A549 (cell line): ENCODE results near the gene RAI14.

Experiments
- CEBPB ChIP-seq, 2 experiments: fragments of >200 bp in 1 of 2; sonication (Bioruptor Twin) in 1 of 2; formaldehyde crosslinking in 1 of 2; IDR thresholded peaks; 2 replicates each; pipeline ENCODE4 v1.6.1; 2012 to 2016
- CHD2 ChIP-seq: fragments of 150-350 bp; IDR thresholded peaks from 2 replicates; pipeline ENCODE4 v1.6.1; 2014; ENCODE audit warnings: low read length; ENCODE audit not compliant: partially characterized antibody
- EHMT2 ChIP-seq: fragments of 200-600 bp; sonication (generic); IDR thresholded peaks from 2 replicates; pipeline ENCODE4 v1.6.1; 2016; ENCODE audit warnings: antibody characterized with exemption, low read depth, mild to moderate bottlenecking, moderate library complexity
- EP300 ChIP-seq, 2 experiments: fragments of >200 bp; sonication (Bioruptor Twin); formaldehyde crosslinking; IDR thresholded peaks; 2 replicates in 1 of 2; 3 replicates in 1 of 2; pipeline ENCODE4 v1.6.1; 2016 to 2017
- FOSL2 ChIP-seq, 2 experiments: fragments of 450-650 bp in 1 of 2; fragments of >200 bp in 1 of 2; sonication (Bioruptor Twin) in 1 of 2; formaldehyde crosslinking; IDR thresholded peaks; 2 replicates each; pipeline versions ENCODE4 v1.5.0 to v1.6.1; 2016 to 2020; ENCODE audit warnings: mild to moderate bottlenecking in 1 of 2, moderate library complexity in 1 of 2
- JUN ChIP-seq, 2 experiments: fragments of >200 bp; sonication (Bioruptor Twin); formaldehyde crosslinking; IDR thresholded peaks; 2 replicates in 1 of 2; 3 replicates in 1 of 2; pipeline ENCODE4 v1.6.1; 2016 to 2017
- POLR2A ChIP-seq: IDR thresholded peaks from 2 replicates; pipeline ENCODE4 v1.6.1; 2012; ENCODE audit warnings: mild to moderate bottlenecking, low read length
- RAD21 ChIP-seq, 2 experiments: fragments of >200 bp in 1 of 2; sonication (Bioruptor Twin) in 1 of 2; formaldehyde crosslinking in 1 of 2; IDR thresholded peaks in 1 of 2; conservative IDR thresholded peaks in 1 of 2; 2 replicates in 1 of 2; 3 replicates in 1 of 2; pipeline ENCODE4 v1.6.1; 2012 to 2018; ENCODE audit warnings: inconsistent platforms in 1 of 2
- RCOR1 ChIP-seq: fragments of 150-350 bp; IDR thresholded peaks from 2 replicates; pipeline ENCODE4 v1.6.1; 2014; ENCODE audit warnings: antibody characterized with exemption, low read length, low read depth
- TF ChIP-seq, protein P1 (sequence below): fragments of >200 bp; sonication (Bioruptor Twin); formaldehyde crosslinking; IDR thresholded peaks from 3 replicates; pipeline ENCODE4 v1.5.1; 2016

DNA sequence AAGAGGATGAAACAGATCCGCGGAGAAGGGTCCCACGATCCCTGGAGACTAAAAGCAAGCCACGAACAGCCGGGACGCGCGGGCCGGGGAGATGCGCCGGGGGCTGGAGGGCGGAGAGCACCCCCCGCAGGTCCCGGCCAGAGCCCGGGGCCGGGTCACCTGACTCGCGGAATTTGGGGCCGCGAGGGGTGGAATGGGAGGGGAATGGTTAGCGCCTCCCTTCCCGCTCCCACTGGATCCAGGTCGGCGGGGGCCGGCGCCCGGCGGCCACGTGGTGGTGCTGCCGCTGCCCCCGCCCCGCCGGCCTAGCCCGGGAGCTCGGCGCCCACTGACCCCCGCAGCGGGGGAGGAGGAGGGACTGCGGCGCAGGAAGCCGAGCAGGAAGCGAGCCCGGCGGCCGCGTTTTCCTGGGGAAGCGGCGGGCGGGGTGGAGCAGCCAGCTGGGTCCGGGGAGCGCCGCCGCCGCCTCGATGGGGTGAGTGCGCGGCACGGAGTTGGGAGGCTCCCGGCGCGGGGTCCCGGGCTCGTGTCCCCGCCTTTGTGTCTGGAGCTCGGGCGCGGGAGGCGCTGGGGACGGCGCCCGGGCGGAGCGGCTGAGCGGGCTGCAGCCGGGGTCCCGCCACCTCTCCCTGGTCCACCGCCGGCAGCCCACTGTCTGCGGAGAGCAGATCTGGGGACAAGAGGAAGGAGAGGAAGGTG, at the start of gene RAI14:
- TF ChIP-seq RAD21 (conservative IDR thresholded peaks at IDR 0.05 in 1 of 2, IDR thresholded peaks at IDR 0.05 in 1 of 2) = peak; percentile 10 to 59; a peak in 4 of 5 replicates
- no peak for TF ChIP-seq EHMT2
- TF ChIP-seq, protein P1, sequence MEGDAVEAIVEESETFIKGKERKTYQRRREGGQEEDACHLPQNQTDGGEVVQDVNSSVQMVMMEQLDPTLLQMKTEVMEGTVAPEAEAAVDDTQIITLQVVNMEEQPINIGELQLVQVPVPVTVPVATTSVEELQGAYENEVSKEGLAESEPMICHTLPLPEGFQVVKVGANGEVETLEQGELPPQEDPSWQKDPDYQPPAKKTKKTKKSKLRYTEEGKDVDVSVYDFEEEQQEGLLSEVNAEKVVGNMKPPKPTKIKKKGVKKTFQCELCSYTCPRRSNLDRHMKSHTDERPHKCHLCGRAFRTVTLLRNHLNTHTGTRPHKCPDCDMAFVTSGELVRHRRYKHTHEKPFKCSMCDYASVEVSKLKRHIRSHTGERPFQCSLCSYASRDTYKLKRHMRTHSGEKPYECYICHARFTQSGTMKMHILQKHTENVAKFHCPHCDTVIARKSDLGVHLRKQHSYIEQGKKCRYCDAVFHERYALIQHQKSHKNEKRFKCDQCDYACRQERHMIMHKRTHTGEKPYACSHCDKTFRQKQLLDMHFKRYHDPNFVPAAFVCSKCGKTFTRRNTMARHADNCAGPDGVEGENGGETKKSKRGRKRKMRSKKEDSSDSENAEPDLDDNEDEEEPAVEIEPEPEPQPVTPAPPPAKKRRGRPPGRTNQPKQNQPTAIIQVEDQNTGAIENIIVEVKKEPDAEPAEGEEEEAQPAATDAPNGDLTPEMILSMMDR = peak; percentile 23
- TF ChIP-seq POLR2A = peak; percentile 50
- TF ChIP-seq EP300 (IDR thresholded peaks at IDR 0.05) = no peak
- TF ChIP-seq RCOR1 = no peak
- TF ChIP-seq CHD2 = no peak
- TF ChIP-seq JUN (IDR thresholded peaks at IDR 0.05) = peak; percentile 49 to 85; a peak in 3 of 5 replicates
- no peak for TF ChIP-seq CEBPB (IDR thresholded peaks at IDR 0.05)
- TF ChIP-seq FOSL2 (IDR thresholded peaks at IDR 0.05) = no peak
- TF ChIP-seq FOSL2 (CRISPR knock-in tag; IDR thresholded peaks at IDR 0.05) = no peak
